Vein endothelial cell (primary cell): ENCODE measurements around the gene GABRB3. TPM values are rescaled to one million over a fixed set of nuclear protein-coding genes. Genes with fewer than 3 reads are reported as not detected.

Experiments
- total RNA-seq: library from RNA; depleted of rRNA; stranded (reverse); fragments of >200 nt; gene quantifications from 2 replicates; pipeline ENCODE4 v1.2.3, GENCODE V29; 2012

The GABRB3 gene
- 0.76 TPM in 1 of 2 replicates, not detected in the other for total RNA-seq

GRCh38 chr15:26772154-26773066 lies at the start of gene GABRB3:
GABRB3 (minus strand) TSS chr15:26773066.

Other genes starting within 250 kb of the GABRB3 start
- not detected in 2 replicates for gene GABRA5, start 94.0 kb upstream of the GABRB3 start, total RNA-seq
- gene GABRG3, start 198.1 kb upstream of the GABRB3 start, total RNA-seq = not detected in 2 replicates